ENCODE data around the gene HTRA3.

DNA sequence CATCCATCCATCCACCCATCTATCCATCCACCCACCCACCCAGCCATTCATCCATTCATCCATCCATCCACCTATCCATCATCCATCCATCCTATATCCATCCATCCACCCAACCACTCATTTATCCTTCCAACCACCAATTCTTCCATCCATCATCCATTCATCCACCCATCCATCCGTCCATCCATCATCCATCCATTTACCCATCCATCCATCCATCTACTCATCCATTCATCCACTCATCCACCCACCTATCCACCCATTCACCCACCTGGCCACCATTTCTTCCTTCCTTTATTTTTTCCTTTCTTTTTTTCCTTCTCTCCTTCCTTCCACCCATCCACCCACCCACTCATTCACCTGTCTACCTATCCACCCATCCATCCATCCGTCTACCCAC is 25.2 kb downstream of the HTRA3 start:
- TF ChIP-seq CTCF (IDR thresholded peaks at IDR 0.05; ENCODE audit: poor library complexity) (no peak), EZH2 (IDR thresholded peaks at IDR 0.05; ENCODE audit: borderline replicate concordance) (no peak)

All from hepatocyte (in vitro differentiated cells).